GM19043 (cell line): ENCODE results near the gene PML.

Experiments used
- ATAC-seq: cut with Tn5 transposase; IDR thresholded peaks from one replicate; pipeline ENCODE4 v1.9.1; 2021; ENCODE audit warnings: low read depth; ENCODE audit not compliant: unreplicated experiment

The PML gene

GRCh38 chr15:73994413-73994883 is at the start of gene PML:
Gene PML, plus strand, starts transcription at chr15:73994716. Its CDS starts 97 bp downstream, at chr15:73994813.
- ATAC-seq, result peak; percentile 64

GRCh38 chr15:73945130-73945508 is 49.4 kb upstream of the PML start:
- ATAC-seq, result no peak

GRCh38 chr15:73946046-73946721 is 48.3 kb upstream of the PML start:
- no peak for ATAC-seq

- no peak for ATAC-seq
These were observed 47.6 kb upstream of the PML start for GRCh38 chr15:73946795-73947370.

- ATAC-seq, result no peak
These were observed 46.9 kb upstream of the PML start for GRCh38 chr15:73947651-73948050.

- no peak for ATAC-seq
These were observed 46.1 kb upstream of the PML start for GRCh38 chr15:73948396-73948795.

GRCh38 chr15:73948982-73949381 is 45.5 kb upstream of the PML start:
- no peak for ATAC-seq

GRCh38 chr15:73949496-73949895 is 45.0 kb upstream of the PML start:
- ATAC-seq, result no peak

- ATAC-seq, result no peak
These were observed 44.1 kb upstream of the PML start for GRCh38 chr15:73950479-73950830.

GRCh38 chr15:73950831-73951561 is 43.5 kb upstream of the PML start:
- ATAC-seq, result peak; percentile 84

GRCh38 chr15:73951601-73952000 is 42.9 kb upstream of the PML start:
- no peak for ATAC-seq

- no peak for ATAC-seq
These were observed 42.2 kb upstream of the PML start for GRCh38 chr15:73952171-73952912.

GRCh38 chr15:73952913-73953750 is 41.4 kb upstream of the PML start:
- ATAC-seq, result no peak

GRCh38 chr15:73954188-73955145 is 40.0 kb upstream of the PML start:
- no peak for ATAC-seq

GRCh38 chr15:73955326-73955725 is 39.2 kb upstream of the PML start:
- ATAC-seq, result no peak

- ATAC-seq, result no peak
These were observed 38.4 kb upstream of the PML start for GRCh38 chr15:73955861-73956742.

- no peak for ATAC-seq
These were observed 37.8 kb upstream of the PML start for GRCh38 chr15:73956743-73957135.

- ATAC-seq, result no peak
These were observed 37.2 kb upstream of the PML start for GRCh38 chr15:73957276-73957675.
